ENCODE data around the gene TMEM221.

The TMEM221 gene

DNA sequence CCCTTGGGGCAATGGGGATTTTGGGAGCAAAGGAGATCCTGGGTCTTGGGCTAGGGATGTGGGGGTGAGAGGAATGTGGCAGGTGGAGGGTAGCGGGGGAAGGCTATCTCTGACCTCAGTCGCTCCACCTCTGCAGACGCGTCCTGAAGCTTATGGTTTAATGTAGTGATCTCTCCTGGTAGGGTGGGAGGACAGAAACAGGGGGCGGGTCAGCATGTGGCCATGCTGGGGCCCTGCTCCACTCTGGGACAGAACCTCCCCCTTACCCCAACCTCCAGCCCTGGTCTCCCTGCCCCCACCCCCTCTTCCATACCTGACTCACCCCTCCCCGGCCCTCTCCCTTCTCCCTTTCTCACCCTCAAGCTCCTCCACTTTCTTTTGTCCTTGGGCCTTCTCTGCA lies 44.5 kb downstream of the TMEM221 start:
- DNase-seq = no peak

DNA sequence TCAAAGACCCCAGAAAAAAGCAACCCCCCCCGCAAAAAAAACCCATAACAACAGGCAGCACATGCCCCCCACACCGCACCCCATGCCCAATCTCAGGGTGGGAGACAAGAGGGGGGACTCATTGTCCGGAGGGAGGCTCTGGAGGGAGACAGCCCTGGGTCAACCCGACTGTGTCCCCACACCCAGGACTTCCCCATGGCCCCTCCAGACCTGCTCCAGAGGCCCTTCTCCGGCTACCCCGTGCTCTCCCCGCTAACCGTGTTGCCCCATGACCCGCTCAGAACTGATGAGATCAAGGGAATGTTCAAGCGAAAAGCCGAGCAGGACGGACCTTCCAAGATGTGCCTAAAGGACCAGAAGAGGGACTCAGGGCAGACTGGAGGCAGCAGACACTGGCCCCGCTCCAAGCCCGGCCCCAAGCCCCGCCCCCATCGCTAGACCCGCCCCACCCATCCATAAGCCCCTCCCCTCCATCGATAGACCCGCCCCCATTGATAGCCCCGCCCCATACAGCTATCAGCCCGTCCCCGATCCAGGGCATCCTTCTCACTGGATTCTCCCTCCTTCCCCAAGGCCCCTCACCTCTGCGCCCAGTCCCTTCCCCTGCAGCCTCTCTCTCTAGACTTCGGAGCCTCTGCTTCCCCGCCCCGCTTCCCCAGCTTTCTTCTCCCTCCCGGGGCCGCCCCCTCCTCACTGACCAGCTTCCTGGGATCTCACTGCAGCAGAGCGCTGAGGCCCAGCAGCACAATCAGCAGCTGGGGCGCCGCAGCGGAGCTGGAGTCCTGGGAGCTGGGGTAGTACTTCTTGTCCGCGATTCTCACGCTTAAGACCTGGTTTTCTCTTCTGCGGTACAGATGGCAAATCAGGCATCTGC lies 45.2 kb downstream of the TMEM221 start:
- DNase-seq = no peak

DNA sequence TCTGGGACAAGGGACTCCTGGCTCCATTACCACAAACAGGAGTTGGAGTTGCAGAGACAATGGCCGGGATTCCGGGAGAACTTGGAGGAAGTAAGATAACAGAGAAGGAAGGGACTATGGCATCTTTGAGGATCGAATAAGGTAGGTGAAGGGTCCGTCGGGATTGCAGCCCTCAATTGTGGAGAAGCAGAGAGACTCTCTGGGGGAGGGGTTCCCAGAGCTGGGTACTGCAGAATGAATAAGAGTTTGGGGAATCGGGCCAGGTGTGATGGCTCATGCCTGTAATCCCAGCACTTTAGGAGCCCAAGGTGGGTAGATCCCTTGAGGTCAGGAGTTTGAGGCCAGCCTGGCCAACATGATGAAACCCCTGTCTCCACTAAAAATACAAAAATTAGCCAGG lies 46.8 kb downstream of the TMEM221 start:
- DNase-seq = no peak

DNA sequence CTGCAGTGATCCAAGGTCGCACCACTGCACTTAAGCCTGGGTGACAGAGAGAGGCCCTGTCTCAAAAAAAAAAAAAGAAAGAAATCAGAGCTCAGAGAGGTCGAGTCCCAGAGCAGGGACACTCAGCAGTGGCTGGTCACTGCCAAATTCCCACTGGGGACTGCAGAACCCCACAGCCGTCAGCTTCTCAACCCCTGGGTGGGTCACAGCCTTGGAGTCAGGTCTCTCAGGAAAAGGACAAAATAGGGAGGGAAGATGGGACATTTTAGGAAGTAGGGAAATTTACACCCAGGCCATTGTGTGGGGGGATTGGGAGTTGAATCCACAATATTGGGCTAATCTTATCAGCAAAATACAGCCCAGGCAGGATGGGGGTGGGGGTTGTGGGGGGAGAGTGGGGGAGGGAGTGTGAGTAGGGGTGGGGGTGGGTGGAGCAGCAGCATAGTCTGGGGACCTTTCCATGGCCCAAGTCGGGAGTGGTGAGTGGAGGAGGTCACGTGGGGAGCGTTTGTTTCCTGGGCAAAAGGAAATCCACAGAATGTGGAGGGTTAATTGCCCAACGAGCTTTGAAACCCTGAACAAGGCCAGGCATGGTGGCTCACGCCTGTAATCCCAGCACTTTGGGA lies 49.5 kb downstream of the TMEM221 start:
- DNase-seq = no peak

DNA sequence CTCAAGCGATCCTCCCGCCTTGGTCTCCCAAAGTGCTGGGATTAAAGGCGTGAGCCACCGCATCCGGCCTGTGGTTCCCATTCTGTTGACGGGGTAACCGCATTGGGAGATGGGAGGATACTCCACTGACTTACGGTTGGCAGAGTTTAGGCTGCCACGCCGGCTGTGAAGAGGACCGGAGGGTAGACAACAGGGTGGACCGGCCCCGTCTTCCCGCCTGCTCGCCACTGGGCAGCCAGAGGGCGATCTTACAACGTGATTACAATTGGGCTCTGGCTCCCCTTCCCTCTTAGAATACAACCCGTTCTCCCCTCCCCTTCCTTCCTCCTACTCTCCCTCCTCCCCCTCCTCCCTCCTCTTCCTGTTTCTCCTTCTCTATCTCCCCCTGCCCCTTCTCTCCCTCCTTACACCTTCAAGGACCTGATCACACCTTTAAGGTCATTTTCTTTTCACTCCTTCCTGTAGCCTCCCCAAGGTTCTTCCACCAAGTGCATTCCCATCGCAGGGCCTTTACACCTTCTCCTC lies 53.5 kb downstream of the TMEM221 start:
- DNase-seq = no peak

DNA sequence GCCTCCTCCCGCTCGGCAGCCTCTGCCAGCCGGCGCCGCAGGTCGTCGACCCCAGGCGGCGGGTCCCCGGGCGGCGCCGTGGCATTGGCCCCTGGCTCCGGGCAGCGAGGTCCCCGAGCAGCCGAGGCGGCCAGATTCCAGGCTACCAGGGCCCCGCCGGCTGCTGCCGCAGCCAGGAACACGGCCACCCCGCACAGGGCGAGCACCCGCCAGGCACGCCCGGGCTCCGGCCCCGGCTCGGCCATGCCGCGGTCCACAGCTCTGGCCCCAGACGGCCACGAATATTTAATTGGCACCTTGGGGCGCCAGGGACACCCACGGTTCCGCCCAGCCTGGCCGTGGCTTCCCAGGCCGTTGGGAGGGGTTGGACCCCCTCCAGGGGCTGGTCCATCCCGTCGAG lies 54.6 kb downstream of the TMEM221 start, which contains the start of gene CCDC194:
Gene CCDC194, minus strand, starts transcription at position 283 of the 400 bp plus-strand sequence. Its CDS starts 38 bp downstream, at position 245.
- DNase-seq = no peak

DNA sequence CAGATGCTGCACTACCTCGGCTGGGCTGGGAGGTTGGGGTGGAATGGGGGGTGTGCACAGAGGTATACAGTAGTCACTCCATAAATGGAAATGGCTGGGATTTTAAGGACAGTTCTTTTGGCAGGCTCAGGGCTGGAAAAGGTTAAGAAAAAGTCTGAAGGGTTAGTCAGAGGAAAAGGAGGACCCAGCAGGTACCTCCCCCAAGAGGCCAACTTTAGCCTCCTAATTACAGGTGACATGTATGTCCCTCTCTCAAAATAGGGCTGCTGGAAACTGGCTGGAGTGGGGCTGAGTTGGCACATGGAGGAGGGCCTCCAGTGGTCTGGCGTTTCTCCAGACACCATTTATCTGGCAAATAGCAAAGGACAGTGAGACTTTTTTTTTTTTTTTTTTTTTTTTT lies 55.5 kb downstream of the TMEM221 start:
- no peak for DNase-seq

DNA sequence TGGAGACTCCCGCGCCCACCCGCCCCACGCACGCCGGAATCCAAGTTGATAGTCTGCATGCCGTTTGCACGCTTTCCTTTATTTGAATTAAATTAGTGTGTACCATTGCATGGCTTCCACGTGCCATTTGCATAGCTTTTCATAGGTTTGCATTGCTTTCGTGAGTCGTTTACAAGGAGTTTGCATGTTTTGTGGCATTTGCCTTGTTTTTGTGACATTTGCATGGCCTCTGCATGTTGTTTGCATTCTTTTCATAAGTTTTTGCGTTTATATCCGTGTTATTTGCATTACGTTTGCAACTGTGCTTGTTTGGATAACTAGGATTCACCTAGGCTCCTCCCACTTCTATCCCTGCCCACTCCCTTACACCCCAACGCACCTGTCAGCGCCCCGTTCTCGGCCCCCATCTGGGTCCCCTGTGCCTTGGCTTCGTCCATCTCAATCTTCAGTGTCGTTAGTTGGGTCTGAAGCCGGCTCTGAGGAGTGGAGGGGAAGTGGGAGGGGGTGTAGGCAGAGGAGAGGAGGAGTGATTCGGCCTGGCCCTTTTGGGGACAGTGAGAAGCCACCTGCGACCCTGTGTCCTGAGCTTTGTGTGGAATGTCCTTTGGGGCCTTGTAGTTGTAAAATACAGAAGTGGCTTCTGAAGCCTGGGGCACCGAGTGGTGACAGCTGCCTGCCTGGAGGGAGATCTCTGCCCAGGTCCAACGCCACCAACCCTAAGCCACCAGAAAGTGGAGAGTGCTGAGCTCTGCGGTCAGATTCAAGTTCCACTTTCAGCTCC lies 56.9 kb downstream of the TMEM221 start:
- peak; percentile 45 for DNase-seq

DNA sequence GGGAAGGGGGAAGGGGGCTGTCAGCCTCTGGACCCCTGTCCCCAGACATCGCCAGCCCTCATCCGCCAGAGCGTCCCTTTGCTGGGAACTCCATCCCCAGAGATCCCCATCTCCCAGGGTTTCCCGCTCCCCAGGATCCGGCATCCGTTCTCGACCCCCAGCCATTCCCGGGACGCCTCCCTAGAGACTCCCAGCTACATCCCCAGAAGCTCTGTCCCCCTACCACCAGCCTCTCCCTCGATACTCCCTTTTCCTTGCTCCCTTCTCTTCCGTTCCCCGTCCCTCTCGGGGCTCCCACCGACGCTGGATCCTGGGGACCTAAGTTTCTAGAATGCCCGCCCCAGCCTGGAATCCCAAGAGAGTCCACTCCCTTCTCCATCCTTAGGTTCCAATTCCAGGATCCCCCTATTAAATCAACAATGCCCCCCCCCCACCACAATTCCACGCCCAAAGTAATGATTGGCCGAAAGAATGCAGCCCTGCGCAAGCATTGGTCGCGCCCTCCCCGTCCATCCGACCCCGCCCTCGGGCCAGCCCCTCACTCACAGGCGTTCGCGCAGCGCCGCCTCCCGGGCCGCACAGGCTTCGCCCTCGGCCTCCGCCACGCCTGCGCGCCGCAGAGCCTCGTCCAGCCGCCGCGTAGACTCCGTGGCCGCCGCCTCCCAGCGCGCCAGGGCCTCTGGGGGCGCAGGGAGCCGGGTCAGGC lies 57.6 kb downstream of the TMEM221 start:
- peak; percentile 45 for DNase-seq

DNA sequence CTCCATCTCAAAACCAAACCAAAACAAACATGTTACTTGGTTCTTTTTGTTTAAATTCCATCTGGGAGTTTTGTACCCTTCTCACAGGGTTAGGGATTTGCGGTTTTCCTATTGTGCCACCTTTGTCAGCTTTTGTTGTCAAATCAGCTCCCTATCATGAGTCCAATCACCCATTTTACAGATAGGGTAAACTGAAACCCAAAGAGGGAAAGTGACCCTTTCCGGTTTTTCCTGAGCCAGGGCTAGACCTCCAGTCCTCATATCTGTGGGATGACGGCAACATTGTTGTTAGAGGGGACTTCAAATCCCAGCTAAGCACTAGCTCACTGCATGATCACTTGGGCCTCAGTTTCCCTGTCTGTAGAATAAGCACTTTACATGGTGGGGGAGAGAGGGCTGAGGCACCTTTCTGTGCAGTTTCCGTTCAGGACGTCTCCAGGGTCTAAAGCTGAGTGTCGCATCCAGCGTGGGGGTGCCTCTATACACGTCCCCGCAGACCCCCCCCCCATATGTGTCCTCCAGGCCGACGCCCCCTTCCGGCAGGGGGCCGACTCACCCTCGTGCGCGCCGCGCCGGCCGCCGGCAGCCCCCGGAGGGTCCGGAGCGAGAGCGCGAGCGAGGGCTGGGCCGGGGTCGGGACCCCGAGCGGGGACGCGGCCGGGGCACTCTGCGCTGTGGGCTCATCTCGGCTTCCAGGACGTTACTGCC lies 58.4 kb downstream of the TMEM221 start:
- no peak for DNase-seq

DNA sequence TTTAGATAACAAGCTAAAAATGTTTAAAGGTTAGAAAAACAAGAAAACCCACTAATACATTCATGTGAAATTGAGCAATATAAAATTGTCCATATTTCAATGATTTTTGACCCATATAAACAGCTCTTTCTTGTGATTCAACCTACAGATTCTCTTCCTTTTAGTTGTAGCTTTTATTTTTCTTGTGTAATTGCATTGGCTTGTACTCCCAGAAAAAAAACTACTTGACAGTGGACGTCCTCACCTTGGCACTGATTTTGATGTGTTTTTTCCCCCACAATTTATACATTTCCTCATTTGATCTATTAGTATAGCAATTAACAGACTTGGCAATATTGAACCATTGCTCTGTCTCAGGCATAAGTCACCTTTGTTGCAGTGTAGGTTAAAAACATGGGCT lies 59.2 kb downstream of the TMEM221 start:
- DNase-seq = no peak

DNA sequence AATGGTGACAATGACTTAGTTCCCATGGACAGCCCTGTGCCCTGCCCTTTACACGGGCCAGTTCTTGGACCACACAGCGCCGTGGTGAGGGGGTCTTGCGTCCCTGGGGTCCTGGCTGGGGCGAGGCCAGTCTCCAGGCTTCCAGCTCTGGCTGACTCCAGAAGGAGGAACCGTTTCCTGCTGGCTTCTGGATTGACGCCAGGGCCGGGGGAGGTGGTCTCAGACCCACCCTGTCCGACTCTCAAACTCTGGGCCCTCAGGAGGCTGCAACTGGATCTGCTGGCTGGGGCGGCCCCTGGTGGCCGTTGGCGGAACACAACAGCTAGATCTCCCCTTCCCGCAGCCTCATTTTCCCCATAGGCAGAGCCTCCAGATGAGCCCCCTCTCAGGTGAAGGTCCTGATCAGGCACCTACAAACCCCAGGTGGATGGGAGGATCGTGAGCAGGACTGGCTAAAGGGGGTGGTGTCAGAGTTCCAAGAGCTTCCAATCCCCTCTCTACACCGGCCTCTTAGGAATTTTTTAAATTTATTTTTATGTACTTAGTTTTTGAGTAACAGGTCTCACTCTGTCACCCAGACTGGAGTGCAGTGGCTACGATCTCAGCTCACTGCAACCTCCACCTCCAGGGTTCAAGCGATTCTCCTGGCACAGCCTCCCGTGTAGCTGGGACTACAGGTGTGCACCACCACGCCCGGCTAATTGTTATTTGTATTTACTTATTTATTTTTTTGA lies 62.4 kb downstream of the TMEM221 start:
- no peak for DNase-seq

All from NCI-H526 treated with DMSO at 0.1 percent for 48 hours (cell line).